Transverse colon (tissue), 4 donors: ENCODE results near the gene EHBP1.
A peak's percentile ranks its signal among the peaks of the same experiment; 100 is the strongest.

Experiments
- CTCF ChIP-seq, 5 experiments: fragments of 200-600 bp in 3 of 5; fragments of 450-650 bp in 2 of 5; sonication (generic) in 3 of 5; IDR thresholded peaks; 1 replicate in 2 of 5; 2 replicates in 3 of 5; pipeline ENCODE4 v1.5.1; 2016 to 2017; ENCODE audit warnings: antibody characterized with exemption in 5 of 5, inconsistent platforms in 3 of 5, mild to moderate bottlenecking in 2 of 5, moderate library complexity in 1 of 5
- EP300 ChIP-seq: sonication (generic); formaldehyde crosslinking; IDR thresholded peaks from one replicate; pipeline ENCODE4 v1.6.1; 2017; ENCODE audit warnings: antibody characterized with exemption, low read depth
- POLR2A ChIP-seq: fragments of 450-650 bp; IDR thresholded peaks from one replicate; pipeline ENCODE4 v1.6.1; 2016; ENCODE audit warnings: antibody characterized with exemption, mild to moderate bottlenecking, moderate library complexity
- POLR2AphosphoS5 ChIP-seq, 3 donors: sonication (generic); formaldehyde crosslinking; IDR thresholded peaks; one replicate each; pipeline ENCODE4 v1.6.1; 2016; ENCODE audit warnings: antibody characterized with exemption in 3 of 3

- TF ChIP-seq CTCF (IDR thresholded peaks at IDR 0.05) (peak; percentile 73 to 84 (median 78)), POLR2A (no peak), EP300 (no peak), POLR2AphosphoS5 (IDR thresholded peaks at IDR 0.05) (no peak)
Measured at GRCh38 chr2:62774555-62775366, 69.2 kb downstream of the EHBP1 start.
